Mammary epithelial cell (primary cell): Measurements from ENCODE around the gene LRBA.

Source experiments
- CTCF ChIP-seq, 2 donors: IDR thresholded peaks in 1 of 2; conservative IDR thresholded peaks in 1 of 2; 2 replicates each; pipeline ENCODE4 v1.5.1; 2011 to 2012; ENCODE audit warnings: inconsistent platforms in 2 of 2, low read length in 2 of 2, mild to moderate bottlenecking in 2 of 2, control low read depth in 1 of 2, low read depth in 1 of 2; ENCODE audit not compliant: insufficient read depth in 1 of 2; ENCODE audit errors: extremely low read depth in 1 of 2
- EZH2 ChIP-seq: IDR thresholded peaks from 2 replicates; pipeline ENCODE4 v1.6.1; 2012; ENCODE audit warnings: low read length, inconsistent platforms, borderline replicate concordance

GRCh38 chr4:150423503-150423902 is 591.6 kb downstream of the LRBA start:
- TF ChIP-seq CTCF (conservative IDR thresholded peaks at IDR 0.05 in 1 of 2, IDR thresholded peaks at IDR 0.05 in 1 of 2; ENCODE audit: extremely low read depth in 1 of 2, insufficient read depth in 1 of 2, low read depth in 1 of 2, low read length in 2 of 2) (no peak), EZH2 (no peak)
